RCC 7860 (cell line): ENCODE results near the gene INPP5K.
"Not testable (repeated sequence)": the region's sequence is repeated elsewhere in the genome, so short reads cannot be mapped to it uniquely, and the experiment has no call there.

Experiments used
- DNase-seq: peaks from one replicate; pipeline ENCODE4 v3.0.0-alpha.2; 2015; ENCODE audit warnings: low spot score
- FAIRE-seq: peaks from 2 replicates; lab custom pipeline; 2012; peaks lifted over from hg19 to GRCh38; lab: Jason Lieb, UNC

The INPP5K gene

GRCh38 chr17:1516388-1517161, at the start of gene INPP5K:
TSS of gene INPP5K (minus strand) at chr17:1516612. CDS start at chr17:1516499, 113 bp downstream.
- peak; percentile 92 for DNase-seq

GRCh38 chr17:1565877-1566276, 49.5 kb upstream of the INPP5K start:
- DNase-seq (no peak), FAIRE-seq (no peak)

More at GRCh38 chr17:1516388-1517161, at the start of gene INPP5K:
- peak; percentile 24 for FAIRE-seq

- FAIRE-seq (no peak), DNase-seq (no peak)
Measured at GRCh38 chr17:1563786-1564613, 47.6 kb upstream of the INPP5K start.

- FAIRE-seq, DNase-seq: not testable (repeated sequence)
Measured at GRCh38 chr17:1563471-1563785, 47.0 kb upstream of the INPP5K start.

GRCh38 chr17:1562176-1562643, 45.8 kb upstream of the INPP5K start:
- no peak for FAIRE-seq
- no peak for DNase-seq

GRCh38 chr17:1561420-1562175, 45.2 kb upstream of the INPP5K start:
- FAIRE-seq: no peak

GRCh38 chr17:1560858-1561355, 44.5 kb upstream of the INPP5K start:
- FAIRE-seq (no peak), DNase-seq (no peak)

More at GRCh38 chr17:1561420-1562175, 45.2 kb upstream of the INPP5K start:
- no peak for DNase-seq

GRCh38 chr17:1560101-1560857, 43.9 kb upstream of the INPP5K start:
- FAIRE-seq (no peak), DNase-seq (no peak)

- no peak for DNase-seq
- no peak for FAIRE-seq
Measured at GRCh38 chr17:1559047-1560043, 42.9 kb upstream of the INPP5K start.

- DNase-seq (no peak), FAIRE-seq (no peak)
Measured at GRCh38 chr17:1558401-1558800, 42.0 kb upstream of the INPP5K start.

- FAIRE-seq: no peak
Measured at GRCh38 chr17:1557355-1558095, 41.1 kb upstream of the INPP5K start.

GRCh38 chr17:1555651-1556471, 39.4 kb upstream of the INPP5K start:
- FAIRE-seq: no peak
- no peak for DNase-seq

More at GRCh38 chr17:1557355-1558095, 41.1 kb upstream of the INPP5K start:
- no peak for DNase-seq

- DNase-seq: no peak
- no peak for FAIRE-seq
Measured at GRCh38 chr17:1554751-1555540, 38.5 kb upstream of the INPP5K start.

GRCh38 chr17:1553354-1554266, 37.2 kb upstream of the INPP5K start:
- DNase-seq (no peak), FAIRE-seq (no peak)

GRCh38 chr17:1552932-1553331, 36.5 kb upstream of the INPP5K start:
- FAIRE-seq (no peak), DNase-seq (no peak)

- no peak for DNase-seq
- no peak for FAIRE-seq
Measured at GRCh38 chr17:1551741-1552140, 35.3 kb upstream of the INPP5K start.
